ENCODE measurements around the gene HNRNPLL. TPM values are rescaled to one million over a fixed set of nuclear protein-coding genes. Genes with fewer than 3 reads are reported as not detected.

HNRNPLL gene
- total RNA-seq, 1 donor from 2014 or later, result 39.2 TPM

DNA sequence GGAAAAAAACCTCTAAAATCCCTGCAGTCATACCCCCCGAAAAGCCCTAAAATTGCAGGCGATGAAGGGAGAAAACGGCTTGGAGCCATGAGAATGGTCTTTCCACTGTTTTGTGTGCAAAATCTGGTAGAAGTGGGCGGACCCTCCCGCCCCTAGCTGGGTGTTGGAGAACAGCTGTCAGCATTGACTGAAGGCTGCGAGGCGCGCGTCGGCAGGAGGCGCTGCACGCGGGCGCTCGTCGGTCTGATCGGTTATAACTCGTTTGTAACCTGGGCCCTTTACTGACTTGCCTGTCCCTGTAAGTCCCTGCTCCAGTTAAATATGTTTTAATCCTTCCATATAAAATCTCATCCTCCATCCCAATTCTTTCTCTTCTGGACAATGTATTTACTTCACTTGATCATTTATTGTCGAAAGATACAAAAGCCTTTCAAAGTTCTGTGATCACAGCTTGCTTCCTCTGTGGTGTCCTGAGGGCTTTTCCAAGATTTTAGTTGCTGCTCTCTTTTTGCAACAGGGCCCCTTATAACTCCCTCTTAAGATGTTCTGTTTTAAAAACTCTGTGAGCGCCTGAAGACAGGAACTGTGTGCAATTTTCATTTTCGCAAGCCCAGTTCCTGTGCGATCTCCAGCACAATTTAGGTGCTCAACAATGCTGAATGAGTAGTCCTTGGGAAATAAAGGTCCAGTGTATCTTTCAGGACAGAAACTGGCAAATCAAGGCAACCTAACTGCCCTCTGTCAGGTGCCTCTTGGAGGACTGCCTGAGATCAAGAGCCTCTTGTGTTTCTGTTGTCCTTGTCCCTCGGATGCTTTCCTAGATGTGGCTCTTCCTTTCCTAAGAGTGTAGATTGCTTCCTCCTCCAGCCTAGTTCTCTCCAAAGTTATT is 918 bp upstream of the HNRNPLL start:
- no peak for DNase-seq (ENCODE audit: low read depth)
- Histone ChIP-seq H3K36me3 (ENCODE audit: control insufficient read depth, insufficient read depth, low read length) (no peaks in the 10 kb centered on the region), H3K4me3 (ENCODE audit: low read depth, low read length) (peak overlapping the region; percentile 93), H3K27me3 (ENCODE audit: control insufficient read depth, insufficient read depth, low read length) (no peaks in the 10 kb centered on the region)
- peak; percentile 95 for TF ChIP-seq CTCF (IDR thresholded peaks at IDR 0.05; ENCODE audit: insufficient read depth, low read length, poor library complexity, severe bottlenecking)

DNA sequence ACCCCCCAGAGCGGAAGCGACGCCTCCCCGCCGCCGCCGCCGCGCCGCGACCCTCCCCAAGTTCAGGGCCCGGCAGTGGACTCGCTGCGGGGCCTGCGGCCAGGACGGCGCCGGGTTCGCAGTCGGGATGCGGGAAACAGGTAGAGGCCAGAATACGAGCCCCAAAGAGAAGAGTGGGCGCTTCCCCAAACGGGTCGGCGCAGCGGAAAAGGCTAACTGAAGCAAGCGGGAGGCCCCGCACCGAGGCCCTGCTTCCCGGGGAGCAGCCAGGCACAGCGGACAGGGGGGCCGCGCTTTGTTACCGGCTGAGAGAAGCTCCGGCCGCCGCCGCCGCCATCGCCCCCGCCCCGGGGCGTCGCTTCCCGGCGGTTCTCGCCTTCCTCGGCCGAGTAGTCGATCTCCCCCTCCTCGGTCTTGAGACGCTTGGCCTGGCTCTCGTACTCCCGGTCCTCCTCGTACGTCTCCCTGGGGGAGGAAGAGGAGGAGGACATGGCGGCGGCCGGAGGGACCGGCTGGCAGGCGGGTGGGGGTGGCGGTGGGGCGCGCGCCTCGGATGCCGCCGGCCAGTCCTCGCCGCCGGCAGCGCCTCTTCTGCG is 494 bp downstream of the HNRNPLL start:
- Histone ChIP-seq H3K4me3 (ENCODE audit: low read depth, low read length) (peak overlapping the region; percentile 93), H3K36me3 (ENCODE audit: control insufficient read depth, insufficient read depth, low read length) (no peaks in the 10 kb centered on the region), H3K27me3 (ENCODE audit: control insufficient read depth, insufficient read depth, low read length) (no peaks in the 10 kb centered on the region)
- TF ChIP-seq CTCF (IDR thresholded peaks at IDR 0.05; ENCODE audit: insufficient read depth, low read length, poor library complexity, severe bottlenecking), result no peak
- no peak for DNase-seq (ENCODE audit: low read depth)

GRCh38 chr2:38601463-38602135 is 1.1 kb downstream of the HNRNPLL start:
- Histone ChIP-seq H3K27me3 (ENCODE audit: control insufficient read depth, insufficient read depth, low read length) (no peaks in the 10 kb centered on the region), H3K36me3 (ENCODE audit: control insufficient read depth, insufficient read depth, low read length) (no peaks in the 10 kb centered on the region), H3K4me3 (ENCODE audit: low read depth, low read length) (peak overlapping the region; percentile 93)
- no peak for TF ChIP-seq CTCF (IDR thresholded peaks at IDR 0.05; ENCODE audit: insufficient read depth, low read length, poor library complexity, severe bottlenecking)
- DNase-seq (ENCODE audit: low read depth), result no peak

DNA sequence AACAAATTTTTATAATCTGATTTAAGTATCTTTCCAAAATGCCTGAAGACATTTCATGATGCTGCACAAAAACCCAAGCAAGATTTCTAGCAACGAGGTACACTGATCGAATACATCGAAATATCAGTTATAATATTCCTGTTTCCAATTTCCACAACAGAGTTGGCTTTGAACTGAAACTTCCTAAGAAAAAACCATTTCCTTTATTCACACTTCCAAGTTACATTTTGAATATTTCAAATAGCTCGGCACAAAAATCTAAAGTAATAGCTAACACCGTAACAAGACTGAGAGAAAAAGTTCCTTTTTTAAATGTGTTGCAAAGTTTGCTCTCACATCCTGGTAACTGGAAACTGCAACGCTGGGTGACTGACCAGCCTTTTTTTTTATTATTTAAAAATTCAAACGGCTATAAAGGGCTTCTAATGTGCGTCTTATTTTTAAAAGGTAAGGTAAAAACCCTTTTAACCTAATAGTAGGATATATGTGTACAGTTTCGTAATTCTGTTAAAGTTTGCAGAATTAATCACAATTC is 1.7 kb downstream of the HNRNPLL start:
- no peaks in the 10 kb centered on the region for H3K36me3 ChIP-seq (ENCODE audit: control insufficient read depth, insufficient read depth, low read length)
- peak overlapping the region; percentile 93 for H3K4me3 ChIP-seq (ENCODE audit: low read depth, low read length)
- no peaks in the 10 kb centered on the region for H3K27me3 ChIP-seq (ENCODE audit: control insufficient read depth, insufficient read depth, low read length)
- TF ChIP-seq CTCF (IDR thresholded peaks at IDR 0.05; ENCODE audit: insufficient read depth, low read length, poor library complexity, severe bottlenecking), result no peak
- no peak for DNase-seq (ENCODE audit: low read depth)

- Histone ChIP-seq H3K36me3 (ENCODE audit: control insufficient read depth, insufficient read depth, low read length) (no peaks in the 10 kb centered on the region), H3K4me3 (ENCODE audit: low read depth, low read length) (peak overlapping the region; percentile 93), H3K27me3 (ENCODE audit: control insufficient read depth, insufficient read depth, low read length) (no peaks in the 10 kb centered on the region)
- TF ChIP-seq CTCF (IDR thresholded peaks at IDR 0.05; ENCODE audit: insufficient read depth, low read length, poor library complexity, severe bottlenecking), result no peak
- no peak for DNase-seq (ENCODE audit: low read depth)
Observed at GRCh38 chr2:38600242-38600891, 2.4 kb downstream of the HNRNPLL start.

Data from kidney epithelial cell (primary cell).